ENCODE results near the gene YEATS4. TPM values are rescaled to one million over a fixed set of nuclear protein-coding genes. Genes with fewer than 3 reads are reported as not detected.

The YEATS4 gene
- total RNA-seq, 3 donors from 2014 or later (not counting 1 experiment from before 2014, with no cell fraction given) = 18.2 to 23.9 (median 20.3) TPM

DNA sequence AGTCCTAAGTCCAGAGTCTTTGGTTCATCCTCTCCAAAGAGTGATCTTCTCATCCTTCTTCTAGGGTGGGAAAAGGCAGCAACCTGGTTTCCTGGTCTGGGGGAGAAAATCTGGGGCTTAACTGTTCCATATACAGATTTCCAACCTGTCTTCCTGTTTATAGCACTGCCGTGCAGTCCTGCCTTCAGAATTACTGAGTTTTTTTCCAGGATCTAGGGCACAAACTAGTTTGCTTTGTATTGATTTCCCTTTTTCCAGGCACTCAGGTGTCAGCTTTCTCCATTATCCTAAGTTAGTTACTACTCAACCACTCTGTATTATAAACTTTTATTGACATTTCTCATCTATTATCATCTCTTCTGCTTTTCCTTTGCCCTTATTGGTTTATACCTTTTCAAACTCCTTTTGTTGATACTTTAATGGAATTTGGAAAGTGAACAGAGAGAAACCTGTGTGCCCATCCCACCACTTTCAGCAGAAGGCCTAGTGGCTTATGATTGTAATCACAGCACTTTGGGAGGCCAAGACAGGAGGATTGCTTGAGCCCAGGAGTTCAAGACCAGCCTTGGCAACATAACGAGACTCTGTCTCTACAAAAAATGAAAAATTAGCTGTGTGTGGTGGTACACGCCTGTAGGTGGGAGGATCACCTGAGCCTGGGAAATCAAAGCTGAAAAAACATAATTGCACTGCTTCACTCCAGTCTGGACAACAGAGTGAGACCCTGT lies 15.5 kb upstream of the YEATS4 start:
- no peaks in the 10 kb centered on the region for H3K4me1 Mint-ChIP-seq
- DNase-seq (no peak), ATAC-seq (no peak)
- H3K27ac Mint-ChIP-seq = no peak overlapping the region
- no peaks in the 10 kb centered on the region for H3K36me3 Mint-ChIP-seq
- Histone ChIP-seq H3K4me3 (ENCODE audit: low read length) (no peak overlapping the region), H3K4me1 (ENCODE audit: control insufficient read depth, insufficient read depth, low read length) (no peaks in the 10 kb centered on the region), H3K36me3 (ENCODE audit: control insufficient read depth, insufficient read depth, low read length) (no peaks in the 10 kb centered on the region), H3K27ac (ENCODE audit: low read length) (no peak overlapping the region), H3K9me3 (ENCODE audit: control insufficient read depth, insufficient read depth, low read length) (no peaks in the 10 kb centered on the region), H3K27me3 (ENCODE audit: control insufficient read depth, insufficient read depth, low read length) (no peaks in the 10 kb centered on the region)
- H3K4me3 Mint-ChIP-seq = no peak overlapping the region
- H3K9me3 Mint-ChIP-seq = no peaks in the 10 kb centered on the region
- intact Hi-C loops (cut with micrococcal nuclease) = no loop called here
- H3K27me3 Mint-ChIP-seq (ENCODE audit: low read depth in 2 of 2) = peaks cover 0 to 3% of the 10 kb centered on the region in 2 donors
- no peak for TF ChIP-seq CTCF (IDR thresholded peaks at IDR 0.05)
- 59% methylated on average over 3 of the region's 3 CpGs for WGBS (ENCODE audit: insufficient coverage)

DNA sequence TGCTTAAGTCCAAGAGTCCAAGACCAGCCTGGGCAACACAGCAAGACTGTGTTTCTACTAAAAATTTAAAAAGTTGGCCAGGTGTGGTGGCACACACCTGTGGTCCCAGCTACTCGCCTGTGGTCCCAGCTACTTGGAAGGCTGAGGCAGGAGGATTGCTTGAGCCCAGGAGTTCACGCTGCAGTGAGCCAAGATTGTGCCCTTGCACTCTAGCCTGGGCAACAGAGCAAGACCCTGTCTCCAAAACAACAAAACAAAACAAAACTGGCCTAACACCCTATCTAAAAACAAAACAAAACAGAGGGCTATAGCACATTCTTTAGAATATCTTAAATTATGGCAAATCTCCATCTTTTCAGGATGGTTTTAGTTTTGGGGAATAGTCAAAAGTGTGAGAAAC lies 14.5 kb upstream of the YEATS4 start:
- intact Hi-C loops (cut with micrococcal nuclease) = no loop called here
- no peaks in the 10 kb centered on the region for H3K4me1 ChIP-seq (ENCODE audit: control insufficient read depth, insufficient read depth, low read length)
- TF ChIP-seq CTCF (IDR thresholded peaks at IDR 0.05) = no peak
- Mint-ChIP-seq H3K4me1 (no peaks in the 10 kb centered on the region), H3K27me3 (ENCODE audit: low read depth in 2 of 2) (no peaks in the 10 kb centered on the region), H3K4me3 (no peak overlapping the region), H3K27ac (no peak overlapping the region), H3K9me3 (no peaks in the 10 kb centered on the region), H3K36me3 (no peaks in the 10 kb centered on the region)
- DNase-seq (no peak), ATAC-seq (no peak)
- no peaks in the 10 kb centered on the region for H3K9me3 ChIP-seq (ENCODE audit: control insufficient read depth, insufficient read depth, low read length)
- 91% methylated on average over 2 of the region's 2 CpGs for WGBS (ENCODE audit: insufficient coverage)
- H3K36me3 ChIP-seq (ENCODE audit: control insufficient read depth, insufficient read depth, low read length) = no peaks in the 10 kb centered on the region
- no peak overlapping the region for H3K4me3 ChIP-seq (ENCODE audit: low read length)
- no peaks in the 10 kb centered on the region for H3K27me3 ChIP-seq (ENCODE audit: control insufficient read depth, insufficient read depth, low read length)
- no peak overlapping the region for H3K27ac ChIP-seq (ENCODE audit: low read length)

DNA sequence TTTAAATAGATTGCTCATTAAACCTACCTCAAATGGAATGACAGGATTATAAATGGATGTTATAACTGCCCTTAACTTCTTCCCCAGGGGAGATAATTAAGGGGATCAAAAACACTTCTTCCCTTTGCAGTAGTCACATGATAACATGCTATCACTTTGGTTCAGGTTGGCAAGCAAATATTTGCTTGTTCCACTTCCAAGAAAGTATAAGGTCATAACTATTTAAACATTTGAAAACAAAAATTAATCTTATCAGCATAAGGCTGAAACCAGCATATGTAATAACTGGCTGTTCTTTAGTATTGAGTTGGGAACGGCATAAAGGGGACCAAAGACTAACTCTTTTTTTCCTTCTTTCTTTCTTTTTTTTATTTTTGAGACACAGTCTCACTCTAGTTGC lies 13.8 kb upstream of the YEATS4 start:
- Histone ChIP-seq H3K27ac (ENCODE audit: low read length) (no peak overlapping the region), H3K9me3 (ENCODE audit: control insufficient read depth, insufficient read depth, low read length) (no peaks in the 10 kb centered on the region), H3K4me1 (ENCODE audit: control insufficient read depth, insufficient read depth, low read length) (no peaks in the 10 kb centered on the region), H3K36me3 (ENCODE audit: control insufficient read depth, insufficient read depth, low read length) (no peaks in the 10 kb centered on the region), H3K4me3 (ENCODE audit: low read length) (no peak overlapping the region), H3K27me3 (ENCODE audit: control insufficient read depth, insufficient read depth, low read length) (no peaks in the 10 kb centered on the region)
- 100% methylated on average over 1 of the region's 1 CpG for WGBS (ENCODE audit: insufficient coverage)
- no peaks in the 10 kb centered on the region for H3K36me3 Mint-ChIP-seq
- H3K4me3 Mint-ChIP-seq = no peak overlapping the region
- H3K4me1 Mint-ChIP-seq = no peaks in the 10 kb centered on the region
- DNase-seq = no peak
- no peak overlapping the region for H3K27ac Mint-ChIP-seq
- H3K27me3 Mint-ChIP-seq (ENCODE audit: low read depth in 2 of 2) = no peaks in the 10 kb centered on the region
- intact Hi-C loops (cut with micrococcal nuclease) = no loop called here
- no peaks in the 10 kb centered on the region for H3K9me3 Mint-ChIP-seq
- no peak for TF ChIP-seq CTCF (IDR thresholded peaks at IDR 0.05)
- no peak for ATAC-seq

Data from natural killer cell (primary cell).